HG03108 (cell line): ENCODE data around the gene NPIPA5.
"Not testable (repeated sequence)": the region's sequence is repeated elsewhere in the genome, so short reads cannot be mapped to it uniquely, and the experiment has no call there.

ENCODE experiments used
- ATAC-seq: cut with Tn5 transposase; IDR thresholded peaks from one replicate; pipeline ENCODE4 v1.9.1; 2021; ENCODE audit warnings: moderate library complexity; ENCODE audit not compliant: unreplicated experiment

The NPIPA5 gene

DNA sequence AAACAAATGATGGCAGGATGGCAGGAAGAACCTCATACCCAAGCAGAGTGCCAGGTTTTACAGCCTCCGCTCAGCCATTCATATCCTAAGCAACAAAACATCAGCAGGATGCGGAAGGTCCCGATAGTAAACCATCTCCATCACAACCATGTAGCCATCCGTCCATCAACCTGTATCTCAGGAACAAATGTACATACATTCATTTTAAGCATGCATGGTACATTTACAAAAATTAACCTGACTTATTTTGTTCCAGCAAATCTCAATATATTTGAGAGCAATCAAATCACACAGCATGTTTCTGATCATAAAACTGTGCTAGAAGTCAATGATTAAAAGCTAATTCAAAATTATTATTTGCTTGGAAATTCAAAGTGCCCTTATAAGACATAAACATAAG, at the start of gene NPIPA5:
NPIPA5 (minus strand) TSS at position 101 of the 400 bp plus-strand sequence; CDS start at position 101, 0 bp downstream.
- not testable (repeated sequence) for ATAC-seq

- ATAC-seq = no peak
Observed at GRCh38 chr16:15427648-15428239, 49.6 kb upstream of the NPIPA5 start.

DNA sequence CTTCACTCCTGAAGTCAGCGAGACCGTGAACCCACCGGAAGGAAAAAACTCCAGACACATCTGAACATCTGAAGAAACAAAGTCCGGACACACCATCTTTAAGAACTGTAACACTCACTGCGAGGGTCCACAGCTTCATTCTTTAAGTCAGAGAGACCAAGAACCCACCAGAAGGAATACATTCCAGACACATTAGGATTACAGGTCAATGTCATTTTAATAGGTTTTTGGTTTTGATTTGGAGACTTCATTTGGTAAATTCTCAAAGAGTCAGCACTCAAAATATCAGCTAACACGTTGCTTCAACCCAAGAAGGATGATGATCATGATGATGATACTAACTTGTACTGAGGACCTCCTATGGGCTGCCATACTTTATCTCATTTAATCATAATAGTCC, 48.7 kb upstream of the NPIPA5 start:
- no peak for ATAC-seq

- ATAC-seq = no peak
Observed at GRCh38 chr16:15425861-15426260, 47.8 kb upstream of the NPIPA5 start.

DNA sequence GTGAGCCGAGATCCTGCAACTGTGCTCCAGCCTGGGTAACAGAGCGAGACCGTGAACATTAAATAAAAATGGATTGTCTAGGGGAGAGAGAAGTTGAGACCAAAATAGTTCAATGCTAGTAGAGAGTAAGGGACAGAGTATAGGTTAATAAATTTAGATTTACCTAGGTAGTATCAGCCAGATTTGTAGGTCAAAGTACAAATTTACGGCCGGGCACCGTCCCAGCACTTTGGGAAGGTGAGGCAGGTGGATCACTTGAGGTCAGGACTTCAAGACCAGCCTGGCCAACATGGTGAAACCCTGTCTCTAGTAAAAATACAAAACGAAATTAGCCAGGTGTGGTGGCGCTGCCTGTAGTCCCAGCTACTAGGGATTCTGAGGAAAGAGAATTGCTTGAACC, 44.1 kb upstream of the NPIPA5 start:
- no peak for ATAC-seq

- ATAC-seq = not testable (repeated sequence)
Observed at GRCh38 chr16:15421696-15422095, 43.6 kb upstream of the NPIPA5 start.

DNA sequence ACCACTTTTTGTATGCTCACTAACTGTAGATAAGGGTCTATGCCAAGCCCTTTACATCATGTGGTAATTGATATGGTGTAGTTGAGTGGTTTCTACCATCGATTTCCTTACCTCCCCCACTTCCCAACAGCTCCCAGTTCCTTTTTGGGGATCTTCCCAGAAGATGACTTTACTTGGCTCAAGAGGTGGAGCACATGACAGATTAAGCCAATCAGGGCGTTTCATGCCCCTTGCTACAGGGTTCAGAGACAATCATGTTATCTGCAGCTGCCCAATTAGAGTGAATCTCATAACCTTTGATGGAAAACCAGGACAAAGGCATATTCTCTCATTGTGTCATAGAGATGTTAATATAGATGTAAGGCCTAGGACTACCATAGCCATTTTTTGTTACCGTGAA, 40.1 kb upstream of the NPIPA5 start:
- ATAC-seq = no peak

GRCh38 chr16:15417197-15417596, 39.1 kb upstream of the NPIPA5 start:
- no peak for ATAC-seq

GRCh38 chr16:15415511-15415985, 37.5 kb upstream of the NPIPA5 start:
- no peak for ATAC-seq

- not testable (repeated sequence) for ATAC-seq
Observed at GRCh38 chr16:15409476-15409875, 31.4 kb upstream of the NPIPA5 start.

- ATAC-seq = not testable (repeated sequence)
Observed at GRCh38 chr16:15407756-15408155, 29.7 kb upstream of the NPIPA5 start.

GRCh38 chr16:15404792-15405191, 26.7 kb upstream of the NPIPA5 start:
- no peak for ATAC-seq

DNA sequence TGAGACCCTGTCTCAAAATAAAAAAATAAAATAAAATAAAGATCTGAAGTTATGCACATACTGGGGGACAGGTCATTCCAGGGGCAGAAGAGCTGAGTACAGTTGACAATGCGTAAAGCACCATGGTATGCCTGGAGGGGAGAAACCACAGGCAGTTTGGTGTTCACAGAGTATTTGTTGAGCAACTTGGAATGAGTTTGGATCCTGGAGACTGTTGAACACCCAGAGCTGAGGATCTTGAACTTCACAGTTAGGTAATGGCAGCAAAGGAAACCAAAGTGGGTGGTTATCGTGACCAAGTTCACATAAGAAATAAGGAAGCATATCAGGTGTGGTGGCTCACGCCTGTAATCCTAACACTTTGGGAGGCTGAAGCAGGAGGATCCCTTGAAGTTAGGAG, 26.0 kb upstream of the NPIPA5 start:
- ATAC-seq = not testable (repeated sequence)

- ATAC-seq = no peak
Observed at GRCh38 chr16:15403392-15403995, 25.4 kb upstream of the NPIPA5 start.

GRCh38 chr16:15401972-15402371, 23.9 kb upstream of the NPIPA5 start:
- no peak for ATAC-seq

DNA sequence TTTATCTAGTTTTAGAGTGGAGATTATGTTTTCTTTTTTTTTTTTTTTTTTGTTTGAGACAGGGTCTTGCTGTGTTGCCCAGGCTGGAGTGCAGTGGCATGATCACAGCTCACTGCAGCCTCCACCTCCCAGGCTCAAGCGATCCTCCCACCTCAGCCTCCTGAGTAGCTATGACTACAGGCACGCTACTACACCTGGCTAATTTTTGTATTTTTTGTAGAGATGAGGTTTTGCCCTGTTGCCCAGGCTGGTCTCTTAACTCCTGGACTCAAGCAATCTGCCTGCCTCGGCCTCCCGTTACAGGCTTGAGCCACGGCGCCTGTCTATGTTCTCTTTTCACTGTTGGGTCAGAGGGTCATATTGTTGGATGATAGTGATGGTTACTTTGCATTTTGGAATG, 22.2 kb upstream of the NPIPA5 start:
- not testable (repeated sequence) for ATAC-seq

GRCh38 chr16:15399317-15399716, 21.2 kb upstream of the NPIPA5 start:
- ATAC-seq = no peak

- ATAC-seq = no peak
Observed at GRCh38 chr16:15398618-15399316, 20.7 kb upstream of the NPIPA5 start.

- no peak for ATAC-seq
Observed at GRCh38 chr16:15396948-15397594, 19.0 kb upstream of the NPIPA5 start.

- not testable (repeated sequence) for ATAC-seq
Observed at GRCh38 chr16:15396509-15396829, 18.4 kb upstream of the NPIPA5 start.

GRCh38 chr16:15395631-15396508, 17.8 kb upstream of the NPIPA5 start, which contains the start of gene MPV17L:
MPV17L (plus strand) TSS chr16:15395754; CDS start chr16:15395898, 144 bp downstream.
- not testable (repeated sequence) for ATAC-seq
